CD4-positive, alpha-beta memory T cell (primary cell): ENCODE measurements around the gene ZNF341. TPM values are rescaled to one million over a fixed set of nuclear protein-coding genes. Genes with fewer than 3 reads are reported as not detected.

Source experiments
- CTCF ChIA-PET: fragments of 350-600 bp; sonication (Branson Sonifier 250); formaldehyde crosslinking; loops from one replicate; lab custom pipeline; 2021; ENCODE audit warnings: inconsistent platforms; ENCODE audit not compliant: partially characterized antibody; lab: Charles Lee
- POLR2A ChIA-PET: fragments of 350-600 bp; sonication (Branson Sonifier 250); formaldehyde crosslinking; loops from one replicate; lab custom pipeline; 2021; ENCODE audit not compliant: partially characterized antibody; lab: Charles Lee
- DNase-seq, 5 donors: peaks; one replicate each; pipeline versions ENCODE4 v3.0.0 to v3.0.0-alpha.2; 2020 to 2022; ENCODE audit warnings: mixed read lengths in 1 of 5
- H3K27ac ChIP-seq: one replicate; pipeline ENCODE4 v1.7.0; 2013; ENCODE audit warnings: low read depth, low read length
- H3K27me3 ChIP-seq: 2 replicates; pipeline ENCODE4 v1.7.0; 2013; ENCODE audit warnings: mild to moderate bottlenecking, low read length, moderate library complexity; ENCODE audit not compliant: insufficient read depth
- H3K36me3 ChIP-seq: 2 replicates; pipeline ENCODE4 v1.7.0; 2013; ENCODE audit warnings: mild to moderate bottlenecking, low read length, moderate library complexity; ENCODE audit not compliant: insufficient read depth
- H3K4me1 ChIP-seq: 2 replicates; pipeline ENCODE4 v1.7.0; 2013; ENCODE audit warnings: mild to moderate bottlenecking, low read length, moderate library complexity; ENCODE audit not compliant: insufficient read depth
- H3K4me3 ChIP-seq, 2 donors: one replicate each; pipeline ENCODE4 v1.7.0; 2013; ENCODE audit warnings: low read length in 2 of 2, mild to moderate bottlenecking in 1 of 2
- H3K9me3 ChIP-seq, 2 donors: one replicate each; pipeline ENCODE4 v1.7.0; 2013; ENCODE audit warnings: low read length in 2 of 2, control low read depth in 1 of 2; ENCODE audit not compliant: control insufficient read depth in 1 of 2
- H3K27ac Mint-ChIP-seq, 7 donors: one replicate each; pipeline ENCODE4 v1.8.0; 2020 to 2021; ENCODE audit warnings: mixed read lengths in 7 of 7, mild to moderate bottlenecking in 6 of 7, inconsistent platforms in 3 of 7, moderate library complexity in 3 of 7
- H3K27me3 Mint-ChIP-seq, 2 donors: one replicate each; pipeline ENCODE4 v1.8.0; 2020 to 2021; ENCODE audit warnings: mixed read lengths in 2 of 2
- H3K36me3 Mint-ChIP-seq, 2 donors: one replicate each; pipeline ENCODE4 v1.8.0; 2020 to 2021; ENCODE audit warnings: mixed read lengths in 2 of 2, inconsistent platforms in 1 of 2, mild to moderate bottlenecking in 1 of 2
- H3K4me1 Mint-ChIP-seq, 4 donors: one replicate each; pipeline ENCODE4 v1.8.0; 2020 to 2021; ENCODE audit warnings: mixed read lengths in 4 of 4, mild to moderate bottlenecking in 1 of 4
- H3K4me3 Mint-ChIP-seq, 8 donors: one replicate each; pipeline ENCODE4 v1.8.0; 2020 to 2021; ENCODE audit warnings: mixed read lengths in 8 of 8, mild to moderate bottlenecking in 7 of 8, moderate library complexity in 6 of 8, inconsistent platforms in 3 of 8
- H3K9me3 Mint-ChIP-seq, 8 donors: one replicate each; pipeline ENCODE4 v1.8.0; 2020 to 2021; ENCODE audit warnings: mixed read lengths in 8 of 8, mild to moderate bottlenecking in 5 of 8, inconsistent platforms in 3 of 8, moderate library complexity in 1 of 8
- intact Hi-C: fragments of 100-400 bp; cut with micrococcal nuclease; formaldehyde crosslinking; loops from one replicate; pipeline ENCODE4 v1.15.1; 2023
- polyA plus RNA-seq, 2 donors: library from polyadenylated mRNA; unstranded; fragments of 300-500 nt; fragmentation: Illumina TruSeq; gene quantifications; one replicate each; pipeline ENCODE4 v1.2.3, GENCODE V29; 2021
- total RNA-seq, 2 experiments: library from RNA; stranded (reverse); gene quantifications; one replicate each; pipeline ENCODE4 v1.2.3, GENCODE V29; 2021

ZNF341 gene
- total and polyA plus RNA-seq, 4 experiments from 2014 or later, result 1.5 to 5.0 (median 3.6) TPM

GRCh38 chr20:33819456-33819855 lies 87.7 kb downstream of the ZNF341 start:
- Mint-ChIP-seq H3K9me3 (no peaks in the 10 kb centered on the region), H3K4me3 (no peak overlapping the region), H3K36me3 (peaks cover 8 to 20% of the 10 kb centered on the region in 2 donors), H3K27ac (peak overlapping the region in 4 of 7 donors; percentile 22 to 66 (median 52)), H3K27me3 (no peaks in the 10 kb centered on the region), H3K4me1 (peaks cover 45 to 66% (median 58%) of the 10 kb centered on the region in 4 donors)
- H3K27me3 ChIP-seq, result no peaks in the 10 kb centered on the region
- ChIA-PET CTCF (interaction anchor here (0.5 to 1.9 kb wide), 5 partner anchors 8 to 248 kb away, joined by 3 to 7 read pairs (median 3); partner anchors contain the start of gene CHMP4B), POLR2A (interaction anchor here (0.8 to 1.7 kb wide), 2 partner anchors 8 to 39 kb away, joined by 3 to 4 read pairs; partner anchors contain the start of gene CHMP4B)
- H3K27ac ChIP-seq, result no peak overlapping the region
- no peak overlapping the region for H3K4me3 ChIP-seq
- DNase-seq, result no peak
- H3K9me3 ChIP-seq, result no peaks in the 10 kb centered on the region
- no peaks in the 10 kb centered on the region for H3K36me3 ChIP-seq
- peaks cover 39% of the 10 kb centered on the region for H3K4me1 ChIP-seq
- intact Hi-C loops, result loop anchor here (10.0 kb wide), 1 partner anchor 95 kb away; no protein-coding TSS in a partner anchor

DNA sequence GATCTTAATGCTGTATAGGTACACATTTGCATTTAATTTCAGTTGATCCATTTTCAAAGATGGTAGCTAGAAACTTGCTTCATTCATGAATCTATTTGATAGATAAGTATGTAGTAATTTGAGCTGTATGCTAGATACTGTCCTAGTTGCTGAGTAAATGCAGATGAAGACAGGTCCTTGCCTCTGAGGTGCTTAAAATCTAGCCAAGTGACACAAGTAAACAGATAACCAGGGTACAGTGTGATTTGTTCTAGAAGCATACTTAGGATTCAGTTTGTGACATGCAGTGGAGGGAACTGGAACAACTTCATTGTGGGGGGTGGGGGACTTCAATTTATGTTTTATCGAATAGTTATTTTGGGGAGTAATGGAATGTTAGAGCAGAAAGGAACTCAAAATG lies 88.6 kb downstream of the ZNF341 start:
- Histone ChIP-seq H3K27ac (no peak overlapping the region), H3K27me3 (no peaks in the 10 kb centered on the region), H3K4me3 (no peak overlapping the region), H3K9me3 (no peaks in the 10 kb centered on the region), H3K36me3 (no peaks in the 10 kb centered on the region), H3K4me1 (peaks cover 40% of the 10 kb centered on the region)
- H3K27ac Mint-ChIP-seq, result peak overlapping the region in 3 of 7 donors; percentile 1 to 56 (median 7)
- ChIA-PET POLR2A (interaction anchor here (1.7 kb wide), 1 partner anchor 9 kb away, joined by 4 read pairs; the partner anchor contains the start of gene CHMP4B), CTCF (interaction anchor here (1.9 kb wide), 1 partner anchor 28 kb away, joined by 7 read pairs; no protein-coding TSS in a partner anchor)
- H3K36me3 Mint-ChIP-seq, result peaks cover 4 to 20% of the 10 kb centered on the region in 2 donors
- no peak overlapping the region for H3K4me3 Mint-ChIP-seq
- no peaks in the 10 kb centered on the region for H3K27me3 Mint-ChIP-seq
- intact Hi-C loops, result no loop called here
- H3K9me3 Mint-ChIP-seq, result no peaks in the 10 kb centered on the region
- DNase-seq, result no peak
- H3K4me1 Mint-ChIP-seq, result peaks cover 45 to 66% (median 58%) of the 10 kb centered on the region in 4 donors

GRCh38 chr20:33821270-33821836 lies 89.6 kb downstream of the ZNF341 start:
- Histone ChIP-seq H3K27me3 (no peaks in the 10 kb centered on the region), H3K36me3 (no peaks in the 10 kb centered on the region), H3K4me1 (peaks cover 49% of the 10 kb centered on the region), H3K27ac (no peak overlapping the region), H3K4me3 (no peak overlapping the region), H3K9me3 (no peaks in the 10 kb centered on the region)
- ChIA-PET POLR2A (no interaction called here), CTCF (no interaction called here)
- no peaks in the 10 kb centered on the region for H3K9me3 Mint-ChIP-seq
- intact Hi-C loops, result no loop called here
- peaks cover 3 to 16% of the 10 kb centered on the region in 2 donors for H3K36me3 Mint-ChIP-seq
- DNase-seq, result no peak
- H3K27ac Mint-ChIP-seq, result peak overlapping the region in 1 of 7 donors; percentile 74
- H3K4me3 Mint-ChIP-seq, result no peak overlapping the region
- no peaks in the 10 kb centered on the region for H3K27me3 Mint-ChIP-seq
- H3K4me1 Mint-ChIP-seq, result peaks cover 46 to 66% (median 60%) of the 10 kb centered on the region in 4 donors

DNA sequence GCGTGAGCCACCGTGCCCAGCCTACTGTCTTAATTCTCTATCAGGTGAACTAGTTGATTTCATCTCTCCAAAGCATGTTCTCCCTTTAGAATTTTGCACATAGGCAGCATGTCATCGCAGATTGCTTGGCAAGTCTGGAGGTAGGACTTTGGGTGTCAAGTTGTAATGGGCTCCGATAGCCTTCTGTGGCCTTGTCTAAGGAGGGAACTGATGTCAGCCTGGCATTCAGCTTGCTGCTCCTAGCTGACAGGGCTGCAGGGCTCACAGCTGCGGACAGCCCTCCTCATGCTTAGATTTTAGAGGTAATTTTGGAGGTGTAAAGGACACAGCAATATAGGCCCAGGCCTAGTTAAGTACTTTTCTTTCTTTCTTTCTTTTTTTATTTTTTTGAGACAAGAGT lies 90.6 kb downstream of the ZNF341 start:
- H3K27ac ChIP-seq, result no peak overlapping the region
- Mint-ChIP-seq H3K9me3 (no peaks in the 10 kb centered on the region), H3K4me1 (peaks cover 48 to 67% (median 60%) of the 10 kb centered on the region in 4 donors), H3K27ac (peak overlapping the region in 1 of 7 donors; percentile 52), H3K36me3 (peaks cover 3 to 14% of the 10 kb centered on the region in 2 donors), H3K4me3 (no peak overlapping the region), H3K27me3 (no peaks in the 10 kb centered on the region)
- POLR2A ChIA-PET, result no interaction called here
- CTCF ChIA-PET, result no interaction called here
- H3K9me3 ChIP-seq, result no peaks in the 10 kb centered on the region
- DNase-seq, result no peak
- no peak overlapping the region for H3K4me3 ChIP-seq
- peaks cover 54% of the 10 kb centered on the region for H3K4me1 ChIP-seq
- intact Hi-C loops, result no loop called here
- H3K36me3 ChIP-seq, result no peaks in the 10 kb centered on the region
- H3K27me3 ChIP-seq, result no peaks in the 10 kb centered on the region

DNA sequence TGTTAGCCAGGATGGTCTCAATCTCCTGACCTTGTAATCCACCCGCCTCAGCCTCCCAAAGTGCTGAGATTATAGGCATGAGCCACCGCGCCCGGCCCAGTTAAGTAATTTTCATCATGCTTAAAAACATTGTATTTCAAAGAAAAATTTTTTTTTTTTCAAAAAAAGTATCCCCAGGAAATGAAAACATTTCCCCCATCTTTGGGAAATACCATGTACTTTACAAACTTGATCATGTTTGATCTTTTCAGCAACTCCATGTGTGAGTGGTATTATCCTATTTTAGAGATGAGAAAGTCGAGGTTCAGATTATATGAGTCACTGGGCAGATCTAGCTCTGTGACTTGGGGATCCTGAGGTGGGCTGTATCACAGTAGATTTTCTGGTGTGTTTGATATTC lies 91.2 kb downstream of the ZNF341 start:
- no peaks in the 10 kb centered on the region for H3K9me3 Mint-ChIP-seq
- Histone ChIP-seq H3K9me3 (no peaks in the 10 kb centered on the region), H3K27me3 (no peaks in the 10 kb centered on the region), H3K36me3 (no peaks in the 10 kb centered on the region), H3K27ac (no peak overlapping the region), H3K4me1 (peaks cover 49% of the 10 kb centered on the region), H3K4me3 (no peak overlapping the region)
- intact Hi-C loops, result no loop called here
- H3K27me3 Mint-ChIP-seq, result no peaks in the 10 kb centered on the region
- CTCF ChIA-PET, result no interaction called here
- no peak for DNase-seq
- peaks cover 3 to 14% of the 10 kb centered on the region in 2 donors for H3K36me3 Mint-ChIP-seq
- POLR2A ChIA-PET, result no interaction called here
- no peak overlapping the region for H3K27ac Mint-ChIP-seq
- no peak overlapping the region for H3K4me3 Mint-ChIP-seq
- peaks cover 44 to 67% (median 58%) of the 10 kb centered on the region in 4 donors for H3K4me1 Mint-ChIP-seq

DNA sequence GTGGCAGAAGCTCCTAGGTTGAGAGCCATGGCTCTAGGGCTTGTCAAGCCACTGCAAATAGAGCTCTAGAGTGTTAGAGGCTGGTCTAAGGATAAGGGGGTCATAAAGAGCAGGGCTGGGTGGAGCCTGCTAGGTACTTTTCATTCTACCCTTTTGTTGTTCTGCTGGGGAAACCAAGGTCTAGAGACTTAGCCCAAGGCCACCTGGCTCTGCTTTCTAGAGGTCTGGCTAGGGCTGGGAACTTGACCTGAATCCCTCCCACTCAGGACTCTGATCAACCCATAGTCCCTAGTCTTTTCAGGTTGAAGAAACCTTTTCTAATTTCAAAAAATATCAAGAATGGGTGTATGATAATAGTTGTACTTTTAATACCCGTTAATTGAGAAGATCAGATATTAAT lies 93.1 kb downstream of the ZNF341 start:
- ChIA-PET POLR2A (interaction anchor here (1.4 kb wide), 1 partner anchor 14 kb away, joined by 5 read pairs; the partner anchor contains the start of gene CHMP4B), CTCF (interaction anchor here (0.9 kb wide), 1 partner anchor 10 kb away, joined by 4 read pairs; no protein-coding TSS in a partner anchor)
- intact Hi-C loops, result no loop called here
- Mint-ChIP-seq H3K9me3 (no peaks in the 10 kb centered on the region), H3K4me3 (no peak overlapping the region), H3K27ac (peak overlapping the region in 1 of 7 donors; percentile 13), H3K36me3 (peaks cover 0 to 15% of the 10 kb centered on the region in 2 donors), H3K27me3 (no peaks in the 10 kb centered on the region), H3K4me1 (peaks cover 46 to 69% (median 59%) of the 10 kb centered on the region in 4 donors)
- no peaks in the 10 kb centered on the region for H3K9me3 ChIP-seq
- no peak overlapping the region for H3K4me3 ChIP-seq
- no peaks in the 10 kb centered on the region for H3K27me3 ChIP-seq
- peaks cover 53% of the 10 kb centered on the region for H3K4me1 ChIP-seq
- no peak overlapping the region for H3K27ac ChIP-seq
- DNase-seq, result no peak
- H3K36me3 ChIP-seq, result no peaks in the 10 kb centered on the region
